Lower leg skin (tissue), 4 donors: Measurements from ENCODE around the gene FNBP1L. TPM values are rescaled to one million over a fixed set of nuclear protein-coding genes. Genes with fewer than 3 reads are reported as not detected.

ENCODE experiments used
- DNase-seq, 2 donors: peaks; one replicate each; pipeline ENCODE4 v3.0.0-alpha.2; 2019; ENCODE audit warnings: low spot score in 2 of 2
- H3K4me3 ChIP-seq: fragments of 200-600 bp; sonication (generic); 2 replicates; pipeline ENCODE4 v1.5.1; 2017; ENCODE audit warnings: mild to moderate bottlenecking, low read depth; ENCODE audit not compliant: poor library complexity, severe bottlenecking
- POLR2A ChIP-seq, 2 donors: fragments of 450-650 bp; IDR thresholded peaks; one replicate each; pipeline ENCODE4 v1.6.1; 2016 to 2017; ENCODE audit warnings: antibody characterized with exemption in 2 of 2, mild to moderate bottlenecking in 1 of 2, moderate library complexity in 1 of 2
- WGBS, 2 donors: methylation state at CpG; one replicate each; pipeline ENCODE4 v1.1.5; 2018; 5-methylcytosine and 5-hydroxymethylcytosine counted together
- intact Hi-C: fragments of 100-400 bp; cut with DNase I; formaldehyde crosslinking; loops from one replicate; pipeline ENCODE4 v1.15.0; 2023; ENCODE audit warnings: low total_unique reads
- total RNA-seq, 4 donors: library from RNA; depleted of rRNA; stranded (reverse); fragments of >200 nt; gene quantifications; one replicate each; pipeline ENCODE4 v1.1.0, GENCODE V29; 2016
- TF ChIP-seq, protein P1 (sequence below), 3 donors: fragments of 450-650 bp; IDR thresholded peaks; one replicate each; pipeline ENCODE4 v1.5.1; 2016; ENCODE audit warnings: antibody characterized with exemption in 3 of 3, mild to moderate bottlenecking in 3 of 3, moderate library complexity in 2 of 3

Gene FNBP1L
- total RNA-seq, 4 donors from 2014 or later, result 19.4 to 30.4 (median 21.9) TPM

DNA sequence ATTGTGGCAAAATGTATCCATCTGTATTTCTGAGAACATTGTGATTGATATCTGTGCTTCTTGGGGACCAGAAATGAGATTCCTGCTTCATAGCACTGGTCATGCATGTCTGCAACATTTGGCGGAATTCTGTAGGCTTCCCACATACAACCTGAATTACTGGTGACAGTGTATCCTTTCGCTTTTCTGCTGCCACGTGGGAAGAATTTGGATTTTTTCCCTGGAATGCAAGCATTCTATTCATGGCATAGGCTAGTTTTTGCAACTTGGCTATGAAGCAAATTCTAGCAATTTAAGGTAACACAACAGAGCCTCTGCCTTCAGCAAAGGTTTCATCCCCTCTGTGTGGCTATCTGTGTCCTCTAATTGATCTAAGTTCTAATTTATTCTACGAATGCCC is 147.8 kb downstream of the FNBP1L start:
- TF ChIP-seq, protein P1, sequence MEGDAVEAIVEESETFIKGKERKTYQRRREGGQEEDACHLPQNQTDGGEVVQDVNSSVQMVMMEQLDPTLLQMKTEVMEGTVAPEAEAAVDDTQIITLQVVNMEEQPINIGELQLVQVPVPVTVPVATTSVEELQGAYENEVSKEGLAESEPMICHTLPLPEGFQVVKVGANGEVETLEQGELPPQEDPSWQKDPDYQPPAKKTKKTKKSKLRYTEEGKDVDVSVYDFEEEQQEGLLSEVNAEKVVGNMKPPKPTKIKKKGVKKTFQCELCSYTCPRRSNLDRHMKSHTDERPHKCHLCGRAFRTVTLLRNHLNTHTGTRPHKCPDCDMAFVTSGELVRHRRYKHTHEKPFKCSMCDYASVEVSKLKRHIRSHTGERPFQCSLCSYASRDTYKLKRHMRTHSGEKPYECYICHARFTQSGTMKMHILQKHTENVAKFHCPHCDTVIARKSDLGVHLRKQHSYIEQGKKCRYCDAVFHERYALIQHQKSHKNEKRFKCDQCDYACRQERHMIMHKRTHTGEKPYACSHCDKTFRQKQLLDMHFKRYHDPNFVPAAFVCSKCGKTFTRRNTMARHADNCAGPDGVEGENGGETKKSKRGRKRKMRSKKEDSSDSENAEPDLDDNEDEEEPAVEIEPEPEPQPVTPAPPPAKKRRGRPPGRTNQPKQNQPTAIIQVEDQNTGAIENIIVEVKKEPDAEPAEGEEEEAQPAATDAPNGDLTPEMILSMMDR (IDR thresholded peaks at IDR 0.05), result no peak
- no peak for TF ChIP-seq POLR2A (IDR thresholded peaks at IDR 0.05)
- no peak overlapping the region for H3K4me3 ChIP-seq
- intact Hi-C loops, result no loop called here
- peak in 1 of 2 donors; percentile 6 for DNase-seq
- WGBS, 2 donors, result 55 to 66% methylated on average over 4 of the region's 4 CpGs

- peak in 1 of 2 donors; percentile 52 for DNase-seq
- intact Hi-C loops, result no loop called here
- H3K4me3 ChIP-seq, result no peak overlapping the region
- WGBS, 2 donors, result 62 to 72% methylated on average over 4 of the region's 4 CpGs
- no peak for TF ChIP-seq POLR2A (IDR thresholded peaks at IDR 0.05)
- TF ChIP-seq, protein P1 (IDR thresholded peaks at IDR 0.05), result no peak
Measured at GRCh38 chr1:93596329-93597089, 148.6 kb downstream of the FNBP1L start.

DNA sequence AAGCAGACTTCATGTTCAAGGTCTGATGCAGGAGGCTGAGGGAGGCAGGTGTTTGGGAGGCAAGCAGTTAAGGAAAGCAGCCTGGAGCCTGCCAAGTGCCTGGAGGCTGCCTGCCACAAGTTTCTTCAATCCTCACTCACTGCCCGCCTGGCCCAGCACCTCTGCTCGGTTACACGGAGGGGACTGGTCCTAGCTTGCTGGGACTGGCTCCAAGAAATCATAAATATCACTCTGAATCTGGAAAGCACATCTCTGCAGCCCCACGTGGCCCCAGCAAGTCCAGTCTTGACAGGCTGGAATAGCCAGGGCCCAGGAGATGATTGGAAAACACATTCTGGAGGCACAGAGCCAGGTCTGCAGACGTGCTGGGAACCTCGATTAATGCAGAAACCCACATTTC is 149.8 kb downstream of the FNBP1L start:
- TF ChIP-seq, protein P1 (IDR thresholded peaks at IDR 0.05), result no peak
- no peak for TF ChIP-seq POLR2A (IDR thresholded peaks at IDR 0.05)
- WGBS, 2 donors, result 15 to 17% methylated on average over 6 of the region's 6 CpGs
- intact Hi-C loops, result no loop called here
- DNase-seq, result peak; percentile 35 to 85
- H3K4me3 ChIP-seq, result no peak overlapping the region

- TF ChIP-seq POLR2A (IDR thresholded peaks at IDR 0.05), result no peak
- TF ChIP-seq, protein P1 (IDR thresholded peaks at IDR 0.05), result no peak
- 50 to 54% methylated on average over 2 of the region's 2 CpGs for WGBS, 2 donors
- no peak overlapping the region for H3K4me3 ChIP-seq
- peak in 1 of 2 donors; percentile 76 for DNase-seq
- intact Hi-C loops, result no loop called here
Measured at GRCh38 chr1:93598396-93598795, 150.5 kb downstream of the FNBP1L start.

DNA sequence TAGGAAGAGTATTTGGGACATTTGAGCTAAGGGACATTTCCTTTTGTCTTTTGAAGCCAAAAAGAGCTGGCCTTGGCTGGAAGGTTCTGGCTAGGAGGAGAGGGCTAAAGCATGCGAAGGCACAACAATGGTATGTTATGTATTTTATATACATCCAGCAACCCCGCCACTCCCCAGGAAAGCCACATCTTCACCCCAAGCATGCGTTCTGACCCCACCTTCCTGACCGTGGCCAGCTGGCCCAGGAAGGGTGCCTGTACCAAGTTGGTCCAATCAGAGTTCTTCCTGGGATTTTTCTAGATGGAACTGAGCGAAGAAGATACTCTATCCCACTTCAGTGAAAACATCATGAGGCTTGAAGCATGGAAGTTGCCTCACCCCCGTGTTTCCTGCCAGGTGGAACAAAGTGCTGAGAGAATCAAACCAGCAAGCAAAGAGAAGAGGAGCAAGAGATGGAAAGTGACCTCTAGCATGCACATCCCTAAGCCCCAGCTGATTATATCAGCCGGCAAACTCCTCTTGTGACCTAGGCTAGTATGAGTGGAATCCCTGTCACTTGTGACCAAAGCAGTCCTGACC is 151.0 kb downstream of the FNBP1L start:
- DNase-seq, result no peak
- TF ChIP-seq, protein P1 (IDR thresholded peaks at IDR 0.05), result no peak
- no peak for TF ChIP-seq POLR2A (IDR thresholded peaks at IDR 0.05)
- intact Hi-C loops, result no loop called here
- no peak overlapping the region for H3K4me3 ChIP-seq
- WGBS, 2 donors, result 73 to 78% methylated on average over 7 of the region's 7 CpGs
